ENCODE measurements around the gene TRIM5.
A peak's percentile ranks its signal among the peaks of the same experiment; 100 is the strongest.
"Not testable (repeated sequence)": the region's sequence is repeated elsewhere in the genome, so short reads cannot be mapped to it uniquely, and the experiment has no call there.

Gene TRIM5

DNA sequence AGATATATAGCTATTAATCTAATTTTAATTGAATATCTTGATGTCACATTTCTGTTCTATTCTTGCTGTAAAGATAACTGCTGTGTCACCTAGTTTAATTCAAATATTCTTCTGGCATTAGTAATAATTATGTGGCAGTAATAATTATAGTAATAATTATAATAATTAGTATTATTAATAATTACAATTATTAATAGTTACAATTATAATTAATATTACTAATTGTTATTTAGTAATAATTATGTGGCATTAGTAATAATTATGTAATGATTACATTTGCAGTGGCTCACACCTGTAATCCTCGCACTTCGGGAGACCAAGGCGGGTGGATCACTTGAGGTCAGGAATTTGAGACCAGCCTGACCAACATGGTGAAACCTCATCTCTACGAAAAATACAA, 1.6 kb upstream of the TRIM5 start:
- no peak for DNase-seq

DNA sequence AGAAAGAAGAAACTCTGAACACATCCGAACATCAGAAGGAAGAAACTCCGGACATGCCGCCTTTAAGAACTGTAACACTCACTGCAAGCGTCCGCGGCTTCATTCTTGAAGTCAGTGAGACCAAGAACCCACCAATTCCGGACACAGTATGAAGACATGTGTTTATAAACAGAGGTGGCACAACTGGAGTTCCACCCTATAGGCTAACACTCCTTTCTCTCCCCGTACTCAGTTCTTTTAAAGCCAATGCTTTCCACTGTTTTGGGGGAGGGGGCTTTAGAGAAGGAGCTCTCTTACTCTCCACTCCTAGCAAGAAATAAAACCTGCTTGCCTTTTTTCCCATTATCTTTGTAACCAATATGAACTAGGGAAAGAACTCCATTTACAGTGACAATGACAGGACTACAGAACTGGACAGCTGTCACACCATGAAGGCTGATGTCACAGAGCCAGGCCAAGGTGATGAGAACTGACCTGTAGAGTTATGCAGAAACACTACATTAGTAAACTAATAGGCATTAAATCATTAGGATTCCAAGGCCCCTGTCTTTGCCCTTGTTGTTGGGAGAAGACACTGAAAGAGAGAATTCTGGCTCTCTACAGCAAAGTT, 733 bp downstream of the TRIM5 start:
- peak; percentile 40 for DNase-seq

DNA sequence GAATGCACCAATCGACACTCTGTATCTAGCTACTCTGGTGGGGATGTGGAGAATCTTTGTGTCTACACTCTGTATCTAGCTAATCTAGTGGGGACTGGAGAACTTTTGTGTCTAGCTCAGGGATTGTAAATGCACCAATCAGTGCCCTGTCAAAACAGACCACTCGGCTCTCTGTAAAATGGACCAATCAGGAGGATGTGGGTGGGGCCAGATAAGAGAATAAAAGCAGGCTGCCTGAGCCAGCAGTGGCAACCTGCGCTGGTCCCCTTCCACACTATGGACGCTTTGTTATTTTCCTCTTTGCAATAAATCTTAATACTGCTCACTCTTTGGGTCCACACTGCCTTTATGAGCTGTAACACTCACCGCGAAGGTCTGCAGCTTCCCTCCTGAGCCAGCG, 1.3 kb downstream of the TRIM5 start:
- DNase-seq: peak; percentile 47

DNA sequence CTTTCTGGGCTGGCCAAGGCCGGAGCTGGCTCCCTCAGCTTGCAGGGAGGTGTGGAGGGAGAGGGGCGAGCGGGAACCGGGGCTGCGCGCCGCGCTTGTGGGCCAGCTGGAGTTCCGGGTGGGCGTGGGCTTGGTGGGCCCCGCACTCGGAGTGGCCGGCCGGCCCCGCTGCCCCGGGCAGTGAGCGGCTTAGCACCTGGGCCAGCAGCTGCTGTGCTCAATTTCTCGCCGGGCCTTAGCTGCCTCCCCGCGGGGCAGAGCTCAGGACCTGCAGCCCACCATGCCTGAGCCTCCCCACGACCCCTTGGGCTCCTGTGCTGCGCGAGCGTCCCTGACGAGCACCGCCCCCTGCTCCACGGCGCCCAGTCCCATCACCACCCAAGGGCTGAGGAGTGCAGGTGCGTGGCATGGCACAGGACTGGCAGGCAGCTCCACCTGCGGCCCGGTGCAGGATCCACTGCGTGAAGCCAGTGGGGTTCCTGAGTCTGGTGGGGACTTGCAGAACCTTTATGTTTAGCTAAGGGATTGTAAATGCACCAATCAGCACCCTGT, 1.9 kb downstream of the TRIM5 start:
- DNase-seq: not testable (repeated sequence)

DNA sequence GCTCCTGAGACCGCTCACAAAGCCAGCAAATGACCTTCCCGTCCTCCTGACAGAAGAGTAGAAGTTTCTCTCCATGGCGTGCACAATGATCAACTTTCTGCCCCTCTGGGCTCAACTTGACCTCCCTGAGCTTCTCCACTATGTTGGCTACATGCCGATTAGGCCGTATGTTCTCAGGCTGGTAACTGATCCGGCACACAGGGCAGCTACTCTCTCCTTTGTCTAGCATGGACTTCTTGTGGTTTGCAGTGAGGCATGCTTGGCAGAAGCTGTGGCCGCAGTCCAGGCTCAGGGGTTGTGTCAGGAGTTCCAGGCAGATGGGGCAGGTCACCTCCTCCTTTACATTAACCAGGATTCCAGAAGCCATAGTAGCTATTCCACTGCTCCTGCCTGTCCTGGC, 5.1 kb downstream of the TRIM5 start:
- DNase-seq: no peak

DNA sequence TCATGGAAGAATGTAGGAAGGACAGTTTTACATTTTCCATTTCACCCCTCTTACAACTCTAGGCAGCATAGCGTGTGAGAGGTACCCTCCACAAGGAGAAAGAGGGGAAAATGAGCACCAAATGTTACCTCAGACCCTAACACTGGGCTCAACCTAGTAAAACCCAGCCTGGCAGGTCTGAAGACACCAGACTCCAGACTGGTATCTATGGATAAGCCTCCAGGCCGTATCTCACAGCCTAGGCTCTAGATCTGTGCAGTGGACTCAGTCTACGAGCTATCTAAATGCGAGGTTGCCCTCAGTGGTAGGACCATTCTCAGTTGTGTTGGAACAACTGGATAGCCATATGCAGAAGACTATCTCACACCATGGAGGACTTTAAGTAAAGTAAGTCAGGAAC, 10.5 kb downstream of the TRIM5 start:
- DNase-seq: no peak

DNA sequence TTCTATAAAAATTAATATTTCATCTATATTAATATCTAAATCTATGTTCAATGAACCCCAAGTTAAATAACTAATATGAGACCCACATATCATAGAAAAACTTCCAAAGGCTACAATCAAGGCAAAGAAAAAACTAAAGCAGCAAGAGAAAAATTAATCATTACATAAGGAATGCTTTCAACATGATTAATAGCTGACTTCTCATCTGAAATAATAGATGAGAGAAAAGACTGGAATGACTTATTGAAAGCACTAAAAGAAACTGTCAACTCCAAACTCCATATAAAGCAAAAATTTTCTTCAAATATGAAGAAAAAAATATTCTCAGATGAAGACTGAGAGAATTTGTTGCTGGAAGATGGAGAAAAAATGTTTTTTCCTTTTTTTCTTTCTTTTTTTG, 13.0 kb downstream of the TRIM5 start:
- no peak for DNase-seq

DNA sequence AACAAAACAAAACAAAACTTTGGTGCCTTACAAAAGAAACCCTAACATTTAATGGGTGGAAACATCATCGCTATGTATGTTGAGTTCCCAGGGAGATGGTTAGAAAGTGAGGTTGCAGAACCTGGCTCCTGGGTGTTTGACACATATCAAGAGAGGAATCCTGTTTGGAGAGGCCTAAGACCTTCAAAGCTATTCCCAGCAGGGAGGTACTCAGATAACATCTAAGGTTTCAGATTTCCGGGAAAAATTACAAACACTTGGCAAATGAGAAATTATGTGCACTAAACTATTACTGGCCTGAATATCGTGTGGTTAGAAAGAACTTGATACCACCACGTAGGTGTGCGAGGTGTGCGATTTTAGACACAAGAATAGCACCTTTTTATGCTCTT, 18.5 kb downstream of the TRIM5 start:
- DNase-seq: no peak

DNA sequence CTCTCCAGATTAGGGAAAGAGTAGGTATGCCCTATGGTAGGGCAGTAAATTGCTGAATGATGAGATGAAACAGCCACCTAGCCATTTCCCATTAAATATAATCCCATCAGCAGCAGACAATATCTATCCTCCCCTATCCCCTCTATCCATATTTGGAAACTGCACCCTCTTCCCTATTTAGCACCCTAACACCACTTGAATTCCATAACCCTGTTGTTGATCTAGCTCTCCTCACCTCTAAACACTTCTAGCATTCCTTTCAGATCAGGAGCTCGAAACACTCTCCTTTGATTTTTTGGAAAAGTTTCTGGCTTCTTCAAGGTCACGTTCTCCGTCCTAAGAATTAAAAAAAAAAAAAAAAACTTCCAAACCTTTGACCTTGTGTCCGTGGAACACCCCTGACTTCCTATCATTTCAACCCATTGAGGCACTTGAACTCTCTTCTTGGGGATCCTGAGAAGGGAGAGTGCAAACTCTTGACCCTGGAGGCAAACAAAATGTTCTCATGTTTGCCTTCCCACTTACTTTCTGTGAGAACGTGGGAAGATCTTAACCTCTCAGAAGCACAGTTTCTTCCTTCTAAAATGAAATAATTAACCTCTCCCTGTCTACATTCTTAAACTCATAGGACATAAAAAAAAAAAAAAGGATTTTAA, 19.0 kb downstream of the TRIM5 start:
- DNase-seq: no peak

DNA sequence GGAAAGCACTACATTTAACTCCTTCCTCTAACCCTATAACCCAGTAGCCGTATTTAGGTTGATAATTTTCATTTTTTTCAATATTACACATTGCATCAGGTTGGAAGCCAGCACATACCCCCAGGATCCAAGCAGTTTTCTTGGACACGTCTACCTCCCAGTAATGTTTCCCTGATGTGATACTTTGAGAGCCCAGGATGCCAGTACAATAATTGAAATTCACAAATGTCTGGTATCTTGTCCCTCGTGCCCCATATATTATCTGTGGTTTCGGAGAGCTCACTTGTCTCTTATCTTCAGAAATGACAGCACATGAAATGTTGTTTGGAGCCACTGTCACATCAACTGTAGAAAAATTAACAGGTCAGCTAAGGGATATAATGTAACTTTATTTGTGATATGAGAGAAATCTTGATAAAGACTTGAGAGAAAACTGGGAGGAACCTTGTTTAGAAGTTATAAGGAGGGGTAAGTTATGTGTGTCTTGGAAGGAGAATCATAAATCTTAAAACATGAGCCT, 19.8 kb downstream of the TRIM5 start:
- no peak for DNase-seq

DNA sequence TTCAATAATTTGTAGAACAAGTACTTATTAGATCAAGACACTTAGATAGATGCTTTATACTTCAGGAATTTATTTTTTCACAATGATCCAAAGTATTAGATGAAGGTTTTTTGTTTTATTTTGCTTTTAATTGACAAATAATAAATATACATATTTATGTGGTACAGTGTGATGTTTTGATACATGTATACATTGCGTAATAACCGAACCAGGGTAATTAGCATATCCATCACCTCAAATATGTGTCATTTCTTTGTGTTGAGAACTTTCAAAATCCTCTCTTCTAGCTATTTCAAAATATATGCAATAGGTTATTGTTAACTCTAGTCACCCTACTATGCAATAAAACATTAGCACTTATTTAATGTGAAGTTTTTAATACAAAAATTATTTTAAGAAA, 21.4 kb downstream of the TRIM5 start:
- peak; percentile 12 for DNase-seq

DNA sequence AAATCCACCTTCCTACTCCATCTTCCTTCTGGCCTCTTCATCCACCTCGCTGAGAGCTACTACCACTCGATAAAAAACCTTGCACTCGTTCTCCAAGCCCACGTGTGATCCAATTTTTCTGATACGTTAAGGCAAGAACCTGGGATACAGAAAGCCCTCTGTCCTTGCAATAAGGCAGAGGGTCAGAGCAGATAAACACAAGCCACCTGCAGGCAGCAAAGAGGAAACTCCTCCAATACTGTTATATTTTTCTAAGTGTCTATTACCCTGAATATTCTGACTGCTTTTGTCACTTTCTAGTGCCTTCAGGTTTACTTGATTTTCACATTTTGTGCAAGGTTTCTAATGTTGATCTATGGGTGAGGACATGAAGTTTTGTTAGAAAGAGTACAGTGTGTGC, 26.6 kb downstream of the TRIM5 start:
- DNase-seq: no peak

DNA sequence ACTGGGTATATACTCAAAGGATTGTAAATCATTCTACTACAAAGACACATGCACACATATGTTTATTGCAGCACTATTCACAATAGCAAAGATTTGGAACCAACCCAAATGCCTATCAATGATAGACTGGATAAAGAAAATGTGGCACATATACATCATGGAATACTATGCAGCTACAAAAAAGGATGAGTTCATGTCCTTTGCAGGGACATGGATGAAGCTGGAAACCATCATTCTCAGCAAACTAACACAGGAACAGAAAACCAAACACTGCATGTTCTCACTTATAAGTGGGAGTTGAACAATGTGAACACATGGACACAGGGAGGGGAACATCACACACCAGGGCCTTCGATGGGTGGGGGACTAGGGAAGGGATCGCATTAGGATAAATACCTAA, 27.9 kb downstream of the TRIM5 start:
- DNase-seq: not testable (repeated sequence)

DNA sequence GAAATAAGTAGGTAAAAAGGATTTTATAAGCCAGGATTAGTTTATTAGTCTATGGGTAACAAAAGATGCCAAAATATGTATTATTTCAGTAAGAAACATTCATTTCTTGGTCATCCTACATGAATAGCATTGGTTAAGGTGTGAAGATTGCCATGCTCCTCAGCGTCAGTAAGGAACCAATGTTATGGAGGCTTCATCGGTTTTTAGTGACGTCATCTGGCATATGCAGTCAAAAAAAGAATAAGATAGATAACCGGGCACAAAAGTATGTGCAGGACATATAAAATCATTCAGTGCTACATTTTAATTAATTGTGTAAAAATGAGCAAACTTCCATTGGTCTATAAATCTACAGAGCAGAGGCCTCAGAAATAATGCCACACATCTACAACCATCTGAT, 29.4 kb downstream of the TRIM5 start:
- DNase-seq: no peak

DNA sequence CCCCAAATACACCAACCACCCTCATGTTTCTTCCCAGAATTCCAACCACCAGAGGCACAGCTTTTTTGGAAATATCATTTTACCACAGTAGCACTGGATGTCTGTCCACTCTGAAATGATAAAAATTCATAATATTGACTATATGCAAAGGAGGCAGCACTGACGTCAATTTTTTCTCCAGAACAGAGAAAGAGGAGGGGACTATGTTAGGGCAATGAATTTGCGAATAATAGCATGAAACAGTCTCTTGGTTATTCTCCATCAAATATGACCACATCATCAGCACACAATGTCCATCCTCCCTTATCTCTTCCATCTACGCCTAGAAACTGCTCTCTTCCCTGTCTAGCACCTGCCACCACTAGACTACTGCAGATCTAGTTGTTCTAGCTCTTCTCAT, 38.7 kb downstream of the TRIM5 start:
- DNase-seq: no peak

DNA sequence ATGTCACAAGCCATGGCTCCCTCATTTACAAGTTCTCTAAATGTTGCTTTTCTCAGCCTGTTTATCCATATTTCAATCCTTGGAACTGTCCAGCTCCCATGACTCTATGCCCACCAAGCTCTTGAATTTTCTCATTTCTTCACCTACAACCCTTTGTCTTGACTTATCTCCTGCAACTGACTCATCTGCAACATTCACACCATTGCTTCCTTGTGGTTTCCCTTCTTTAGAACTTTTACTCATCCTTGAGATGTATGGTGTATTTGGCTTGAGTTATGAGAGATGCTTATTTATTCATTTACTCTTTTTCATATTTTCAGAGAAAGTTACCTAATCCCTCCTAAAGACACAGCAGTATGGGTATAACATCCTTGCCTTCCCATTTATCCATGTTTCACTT, 41.3 kb downstream of the TRIM5 start:
- DNase-seq: no peak

DNA sequence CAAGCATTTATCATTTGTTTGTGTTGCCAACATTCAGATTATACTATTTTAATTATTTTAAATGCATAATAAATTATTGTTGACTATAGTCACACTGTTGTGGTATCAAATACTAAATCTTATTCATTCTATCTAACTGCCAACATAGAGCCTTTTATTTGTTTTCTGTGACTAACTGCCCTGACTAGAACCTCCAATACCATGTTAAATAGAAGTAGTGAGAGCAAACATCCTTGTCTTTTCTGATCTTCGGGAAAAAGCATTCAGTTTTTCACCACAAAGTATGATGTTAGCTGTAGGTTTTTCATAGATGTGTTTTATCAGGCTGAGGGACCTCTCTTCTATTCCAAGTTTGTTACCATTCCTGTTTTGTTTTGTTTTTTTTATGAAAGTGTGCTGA, 44.9 kb downstream of the TRIM5 start:
- DNase-seq: no peak

DNA sequence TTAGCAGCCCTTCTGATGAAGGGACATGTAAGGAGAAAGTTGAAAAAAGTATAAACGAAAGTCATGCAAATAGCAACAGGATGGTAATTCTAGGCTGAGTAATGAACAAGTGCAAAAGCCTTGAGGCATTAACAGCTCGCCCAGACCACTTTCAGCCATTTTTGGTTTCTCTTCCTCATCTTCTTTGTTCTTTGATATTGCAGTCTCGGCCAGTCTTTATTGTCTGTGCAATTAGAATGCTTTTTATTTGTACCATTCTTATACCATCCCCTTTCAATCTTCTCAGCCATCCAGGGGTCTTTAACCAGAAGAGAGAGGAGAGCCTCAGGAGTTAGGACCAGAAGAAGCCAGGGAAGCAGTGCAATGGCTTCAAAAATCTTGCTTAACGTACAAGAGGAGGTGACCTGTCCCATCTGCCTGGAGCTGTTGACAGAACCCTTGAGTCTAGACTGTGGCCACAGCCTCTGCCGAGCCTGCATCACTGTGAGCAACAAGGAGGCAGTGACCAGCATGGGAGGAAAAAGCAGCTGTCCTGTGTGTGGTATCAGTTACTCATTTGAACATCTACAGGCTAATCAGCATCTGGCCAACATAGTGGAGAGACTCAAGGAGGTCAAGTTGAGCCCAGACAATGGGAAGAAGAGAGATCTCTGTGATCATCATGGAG, 52.8 kb downstream of the TRIM5 start:
- DNase-seq: peak; percentile 78

DNA sequence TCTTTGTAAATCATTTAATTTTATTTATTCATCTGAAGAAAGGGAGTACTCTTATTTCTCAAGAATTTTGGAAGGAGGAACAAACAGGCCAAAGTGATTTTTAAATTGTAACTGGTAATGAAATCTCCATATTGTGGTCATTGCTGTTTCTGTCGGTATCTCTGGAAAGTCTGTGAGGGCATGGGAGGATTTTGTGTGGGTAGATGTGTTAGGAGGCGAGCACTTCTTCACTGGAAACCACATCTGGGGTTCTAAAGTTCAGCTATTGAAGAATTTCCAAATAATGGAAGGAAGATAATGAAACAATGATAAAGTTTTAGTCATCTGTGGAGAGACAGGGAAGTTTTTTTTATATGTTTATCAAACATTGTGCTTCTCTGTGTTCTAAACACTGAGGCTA, 53.5 kb downstream of the TRIM5 start:
- DNase-seq: peak; percentile 68

DNA sequence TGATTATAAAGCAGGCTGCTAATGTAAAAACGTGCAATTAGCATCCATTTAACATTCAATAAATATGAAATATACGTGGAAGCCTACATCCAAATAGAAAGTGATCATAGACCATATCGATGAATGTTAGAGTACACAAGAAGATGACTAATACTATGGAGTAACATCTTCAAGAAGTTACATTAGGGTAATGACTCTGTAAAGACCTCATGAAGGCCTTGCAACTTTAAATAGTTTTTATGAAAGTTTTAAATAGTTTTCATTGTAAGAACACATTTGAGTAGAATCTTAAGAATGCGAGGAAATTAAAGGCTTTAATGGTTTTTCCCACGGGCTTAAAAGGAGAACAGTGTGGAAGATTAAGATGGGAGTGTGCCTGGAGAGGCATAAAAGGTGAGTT, 58.7 kb downstream of the TRIM5 start:
- DNase-seq: peak; percentile 71

DNA sequence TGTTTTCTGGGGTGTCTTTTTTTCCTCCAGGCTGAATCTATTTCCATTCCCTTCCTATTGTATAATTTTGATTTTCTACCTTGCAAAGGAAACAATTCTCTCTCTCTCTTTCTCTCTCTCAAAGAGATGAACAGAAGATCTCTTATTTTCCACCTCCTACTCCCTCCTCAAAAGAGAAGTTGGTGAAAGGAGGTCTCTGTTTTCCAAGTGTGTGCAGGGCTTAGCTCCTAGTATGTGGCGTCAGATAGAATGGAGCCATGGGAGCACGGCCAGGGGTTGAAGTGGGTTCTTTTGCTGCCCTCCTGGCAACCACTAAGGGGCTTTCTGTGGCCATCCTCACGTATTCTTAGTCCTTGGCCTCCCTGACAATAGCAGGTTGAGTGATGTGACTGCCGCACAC, 59.6 kb downstream of the TRIM5 start:
- DNase-seq: peak; percentile 25

DNA sequence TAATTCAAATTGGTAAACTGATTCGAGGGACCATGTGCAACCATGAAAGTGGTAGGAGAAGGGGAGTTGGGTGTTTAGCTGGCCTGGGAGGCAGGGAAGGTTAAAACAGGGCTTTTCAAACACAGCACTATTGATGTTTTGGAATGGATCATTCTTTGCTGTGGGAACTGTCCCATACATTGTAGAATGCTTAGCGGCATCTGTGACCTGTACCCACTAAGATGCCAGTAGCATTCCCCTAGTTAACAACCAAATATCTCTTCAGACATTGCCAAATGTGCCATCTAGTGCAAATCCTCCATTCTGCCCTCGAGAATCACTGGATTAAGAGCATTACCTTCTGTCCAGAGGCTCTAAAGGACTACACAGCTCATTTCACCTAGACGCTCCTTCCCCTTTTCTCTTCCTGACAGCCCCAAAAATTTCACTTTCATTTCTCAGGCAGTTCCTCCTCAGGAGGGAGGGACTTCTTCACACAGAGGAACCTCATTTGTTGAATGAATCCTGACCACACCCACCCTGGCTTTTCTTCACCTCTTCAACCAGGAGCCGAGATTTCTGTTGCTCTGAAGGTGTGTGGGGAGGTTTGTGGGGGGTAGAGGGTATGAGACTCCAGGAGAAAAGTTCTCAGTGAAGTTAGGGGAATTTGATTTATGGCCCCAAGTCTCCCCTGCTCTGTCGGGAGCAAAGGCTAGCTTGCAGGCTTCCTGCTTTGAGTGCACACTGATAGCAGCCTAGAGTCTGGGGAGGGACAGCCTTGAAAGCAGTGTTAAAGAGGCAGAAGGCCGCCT, 60.2 kb downstream of the TRIM5 start, which contains the start of gene TRIM34:
TSS of gene TRIM34 (plus strand) at position 513 of the 791 bp plus-strand sequence. CDS start 7,331 bp downstream, outside the sequence.
- DNase-seq: peak; percentile 95

DNA sequence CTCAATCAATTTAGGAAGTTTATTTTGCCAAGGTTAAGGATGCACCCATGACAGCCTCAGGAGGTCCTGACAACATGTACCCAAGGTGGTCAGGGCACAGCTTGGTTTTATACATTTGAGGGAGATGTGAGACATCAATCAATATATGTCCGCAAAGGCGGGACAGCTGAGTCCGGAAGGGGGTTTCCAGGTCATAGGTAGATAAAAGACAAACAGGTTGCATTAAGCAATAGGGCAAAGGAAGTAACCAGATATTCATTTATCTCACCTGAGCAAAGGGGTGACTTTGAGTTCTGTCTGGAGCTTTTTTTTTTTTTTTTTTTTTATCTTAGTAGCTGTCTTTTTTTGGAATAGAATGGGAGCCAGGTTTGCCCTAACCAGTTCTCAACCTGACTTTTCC, 62.1 kb downstream of the TRIM5 start:
- DNase-seq: no peak

Data from suppressor macrophage treated with lipopolysaccharide for 4 hours (primary cell).